PC-9 (cell line): ENCODE data around the gene EYS.

Experiments used
- EZH2 ChIP-seq: fragments of 200-600 bp; sonication (generic); IDR thresholded peaks from 2 replicates; pipeline ENCODE4 v1.8.0; 2017; ENCODE audit warnings: antibody characterized with exemption, low read depth
- TF ChIP-seq, protein P1 (sequence below): fragments of 200-600 bp; sonication (generic); conservative IDR thresholded peaks from 2 replicates; pipeline ENCODE4 v1.6.1; 2017; ENCODE audit warnings: mixed run types, antibody characterized with exemption, mild to moderate bottlenecking, moderate library complexity

DNA sequence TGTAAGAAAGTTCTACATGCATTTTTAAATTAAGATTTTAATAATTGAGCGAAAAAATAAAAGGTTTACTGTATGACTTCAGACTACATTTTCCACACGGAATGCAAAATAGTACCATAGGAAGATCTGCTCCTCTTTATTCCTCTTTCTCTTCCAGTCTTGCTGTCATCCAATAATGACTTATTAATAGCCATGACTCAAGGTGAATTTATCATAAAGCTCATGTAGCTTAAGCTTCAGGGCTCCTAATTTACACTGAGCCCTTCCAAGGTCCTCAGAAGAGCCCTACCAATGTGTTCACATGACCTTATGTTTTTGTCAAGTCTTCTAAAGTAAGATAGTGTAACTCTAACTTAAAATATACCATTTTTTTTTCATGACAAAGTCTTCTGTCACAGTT, 1561.4 kb downstream of the EYS start:
- TF ChIP-seq, protein P1, sequence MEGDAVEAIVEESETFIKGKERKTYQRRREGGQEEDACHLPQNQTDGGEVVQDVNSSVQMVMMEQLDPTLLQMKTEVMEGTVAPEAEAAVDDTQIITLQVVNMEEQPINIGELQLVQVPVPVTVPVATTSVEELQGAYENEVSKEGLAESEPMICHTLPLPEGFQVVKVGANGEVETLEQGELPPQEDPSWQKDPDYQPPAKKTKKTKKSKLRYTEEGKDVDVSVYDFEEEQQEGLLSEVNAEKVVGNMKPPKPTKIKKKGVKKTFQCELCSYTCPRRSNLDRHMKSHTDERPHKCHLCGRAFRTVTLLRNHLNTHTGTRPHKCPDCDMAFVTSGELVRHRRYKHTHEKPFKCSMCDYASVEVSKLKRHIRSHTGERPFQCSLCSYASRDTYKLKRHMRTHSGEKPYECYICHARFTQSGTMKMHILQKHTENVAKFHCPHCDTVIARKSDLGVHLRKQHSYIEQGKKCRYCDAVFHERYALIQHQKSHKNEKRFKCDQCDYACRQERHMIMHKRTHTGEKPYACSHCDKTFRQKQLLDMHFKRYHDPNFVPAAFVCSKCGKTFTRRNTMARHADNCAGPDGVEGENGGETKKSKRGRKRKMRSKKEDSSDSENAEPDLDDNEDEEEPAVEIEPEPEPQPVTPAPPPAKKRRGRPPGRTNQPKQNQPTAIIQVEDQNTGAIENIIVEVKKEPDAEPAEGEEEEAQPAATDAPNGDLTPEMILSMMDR = no peak
- no peak for TF ChIP-seq EZH2
